DND-41 (cell line): ENCODE data around the gene TEX26.

Experiments
- EZH2 ChIP-seq: IDR thresholded peaks from 3 replicates; pipeline ENCODE4 v1.6.1; 2012; ENCODE audit warnings: borderline replicate concordance, low read depth, mild to moderate bottlenecking, moderate library complexity, low read length, inconsistent platforms; ENCODE audit not compliant: severe bottlenecking
- TF ChIP-seq, protein P1 (sequence below): IDR thresholded peaks from 2 replicates; pipeline ENCODE4 v1.5.1; 2012; ENCODE audit warnings: borderline replicate concordance, low read length, moderate library complexity, mild to moderate bottlenecking; ENCODE audit not compliant: poor library complexity, severe bottlenecking; ENCODE audit errors: extremely low read depth

DNA sequence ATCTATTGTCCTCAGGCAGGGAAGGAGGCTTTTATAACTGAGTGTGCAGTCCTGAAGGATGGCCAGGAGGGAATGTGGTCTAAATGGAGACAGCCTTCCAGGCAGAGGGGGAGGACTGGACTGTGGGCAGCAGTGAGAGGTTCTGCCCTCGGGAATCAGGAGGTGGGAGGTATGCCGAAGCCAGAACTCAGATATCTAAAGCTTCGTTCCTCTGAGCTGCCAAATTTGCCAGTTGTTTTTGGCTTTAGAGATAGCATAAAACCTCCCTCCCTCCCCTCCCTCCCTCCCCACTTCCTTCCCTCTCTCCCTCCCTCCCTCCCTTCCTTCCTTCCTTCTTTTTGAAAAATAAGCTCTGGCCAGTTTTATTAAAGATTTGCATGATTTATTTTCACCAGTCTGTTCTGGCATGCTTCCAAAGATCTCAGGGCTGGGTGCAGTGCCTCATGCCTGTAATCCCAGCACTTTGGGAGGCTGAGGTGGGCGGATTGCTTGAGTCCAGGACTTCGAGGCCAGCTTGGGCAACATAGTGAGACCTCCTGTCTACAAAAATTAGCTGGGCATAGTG is 24.0 kb upstream of the TEX26 start:
- TF ChIP-seq, protein P1, sequence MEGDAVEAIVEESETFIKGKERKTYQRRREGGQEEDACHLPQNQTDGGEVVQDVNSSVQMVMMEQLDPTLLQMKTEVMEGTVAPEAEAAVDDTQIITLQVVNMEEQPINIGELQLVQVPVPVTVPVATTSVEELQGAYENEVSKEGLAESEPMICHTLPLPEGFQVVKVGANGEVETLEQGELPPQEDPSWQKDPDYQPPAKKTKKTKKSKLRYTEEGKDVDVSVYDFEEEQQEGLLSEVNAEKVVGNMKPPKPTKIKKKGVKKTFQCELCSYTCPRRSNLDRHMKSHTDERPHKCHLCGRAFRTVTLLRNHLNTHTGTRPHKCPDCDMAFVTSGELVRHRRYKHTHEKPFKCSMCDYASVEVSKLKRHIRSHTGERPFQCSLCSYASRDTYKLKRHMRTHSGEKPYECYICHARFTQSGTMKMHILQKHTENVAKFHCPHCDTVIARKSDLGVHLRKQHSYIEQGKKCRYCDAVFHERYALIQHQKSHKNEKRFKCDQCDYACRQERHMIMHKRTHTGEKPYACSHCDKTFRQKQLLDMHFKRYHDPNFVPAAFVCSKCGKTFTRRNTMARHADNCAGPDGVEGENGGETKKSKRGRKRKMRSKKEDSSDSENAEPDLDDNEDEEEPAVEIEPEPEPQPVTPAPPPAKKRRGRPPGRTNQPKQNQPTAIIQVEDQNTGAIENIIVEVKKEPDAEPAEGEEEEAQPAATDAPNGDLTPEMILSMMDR, result no peak
- no peak for TF ChIP-seq EZH2
